Measurements from ENCODE around the gene MADD. TPM values are rescaled to one million over a fixed set of nuclear protein-coding genes. Genes with fewer than 3 reads are reported as not detected.
A peak's percentile ranks its signal among the peaks of the same experiment; 100 is the strongest.

Gene MADD
- total RNA-seq, 1 experiment from 2014 or later = 41.0 TPM

DNA sequence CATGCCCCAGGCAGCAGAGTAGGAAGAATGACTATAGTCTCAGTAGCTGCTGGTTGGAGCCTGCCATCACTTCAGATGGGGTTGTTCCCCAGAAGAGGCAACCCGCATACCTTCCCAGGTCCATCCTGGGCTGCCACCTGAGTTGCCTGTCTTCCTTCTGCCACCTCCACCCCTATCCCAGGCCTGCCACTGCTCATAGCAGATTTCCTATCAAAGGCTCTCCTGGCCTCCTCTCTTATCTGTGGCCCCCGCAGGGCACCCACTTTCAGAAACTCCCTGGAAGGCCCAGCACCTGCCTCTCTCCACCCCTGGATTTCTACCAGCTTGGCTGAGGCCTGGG lies 12.8 kb upstream of the MADD start:
- TF ChIP-seq, protein P1, sequence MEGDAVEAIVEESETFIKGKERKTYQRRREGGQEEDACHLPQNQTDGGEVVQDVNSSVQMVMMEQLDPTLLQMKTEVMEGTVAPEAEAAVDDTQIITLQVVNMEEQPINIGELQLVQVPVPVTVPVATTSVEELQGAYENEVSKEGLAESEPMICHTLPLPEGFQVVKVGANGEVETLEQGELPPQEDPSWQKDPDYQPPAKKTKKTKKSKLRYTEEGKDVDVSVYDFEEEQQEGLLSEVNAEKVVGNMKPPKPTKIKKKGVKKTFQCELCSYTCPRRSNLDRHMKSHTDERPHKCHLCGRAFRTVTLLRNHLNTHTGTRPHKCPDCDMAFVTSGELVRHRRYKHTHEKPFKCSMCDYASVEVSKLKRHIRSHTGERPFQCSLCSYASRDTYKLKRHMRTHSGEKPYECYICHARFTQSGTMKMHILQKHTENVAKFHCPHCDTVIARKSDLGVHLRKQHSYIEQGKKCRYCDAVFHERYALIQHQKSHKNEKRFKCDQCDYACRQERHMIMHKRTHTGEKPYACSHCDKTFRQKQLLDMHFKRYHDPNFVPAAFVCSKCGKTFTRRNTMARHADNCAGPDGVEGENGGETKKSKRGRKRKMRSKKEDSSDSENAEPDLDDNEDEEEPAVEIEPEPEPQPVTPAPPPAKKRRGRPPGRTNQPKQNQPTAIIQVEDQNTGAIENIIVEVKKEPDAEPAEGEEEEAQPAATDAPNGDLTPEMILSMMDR (conservative IDR thresholded peaks at IDR 0.05) = no peak
- H3K9me3 Mint-ChIP-seq = no peaks in the 10 kb centered on the region
- Histone ChIP-seq H3K4ac (ENCODE audit: low read depth, low read length) (no peak overlapping the region), H3K79me1 (ENCODE audit: insufficient read depth, low read depth, low read length, poor library complexity, severe bottlenecking) (no peaks in the 10 kb centered on the region), H3K14ac (ENCODE audit: insufficient read depth, low read length) (peak overlapping the region; percentile 38; the same call in 1 of the 2 replicates), H3K23me2 (ENCODE audit: insufficient read length, low read depth, low read length, poor library complexity, severe bottlenecking) (peaks cover 4% of the 10 kb centered on the region), H3K4me2 (ENCODE audit: insufficient read depth, insufficient read length, low read length) (peak overlapping the region; percentile 54), H3K23ac (ENCODE audit: insufficient read length, low read depth, low read length) (no peak overlapping the region), H3K18ac (ENCODE audit: insufficient read length, low read depth, low read length) (no peak overlapping the region), H4K91ac (ENCODE audit: insufficient read length, low read depth, low read length) (peak overlapping the region; percentile 68), H3K9ac (ENCODE audit: extremely low read depth, insufficient read length, low read length) (no peak overlapping the region), H2AK5ac (ENCODE audit: insufficient read length, low read length) (no peak overlapping the region), H3K9me3 (ENCODE audit: control insufficient read depth, low read depth, low read length) (no peaks in the 10 kb centered on the region), H2BK12ac (ENCODE audit: insufficient read length, low read depth, low read length) (no peak overlapping the region), H2BK15ac (ENCODE audit: low read depth, low read length) (no peak overlapping the region), H4K5ac (ENCODE audit: insufficient read length, low read depth, low read length) (no peak overlapping the region), H3T11ph (ENCODE audit: low read length) (no peak overlapping the region), H2AFZ (ENCODE audit: low read length) (no peak overlapping the region), H3K4me1 (ENCODE audit: insufficient read depth, low read length) (no peaks in the 10 kb centered on the region; the same call in 1 of the 2 replicates), H2BK20ac (ENCODE audit: low read depth, low read length, poor library complexity, severe bottlenecking) (no peak overlapping the region), H2BK5ac (ENCODE audit: insufficient read length, low read length) (no peak overlapping the region), H3K56ac (ENCODE audit: insufficient read length, low read depth, low read length) (no peak overlapping the region), H3K27me3 (ENCODE audit: insufficient read depth, low read length) (no peaks in the 10 kb centered on the region), H3K27ac (ENCODE audit: insufficient read length, low read depth, low read length) (no peak overlapping the region), H4K20me1 (ENCODE audit: control insufficient read depth, insufficient read depth, insufficient read length) (no peaks in the 10 kb centered on the region), H3K79me2 (ENCODE audit: insufficient read depth, low read length) (peaks cover 3% of the 10 kb centered on the region; the same call in 1 of the 2 replicates), H2BK120ac (ENCODE audit: low read depth, low read length, poor library complexity, severe bottlenecking) (no peak overlapping the region), H4K8ac (replicated peaks; ENCODE audit: insufficient read length, low read depth, low read length) (no peak overlapping the region)
- peaks cover 0 to 4% (median 0%) of the 10 kb centered on the region in 3 experiments; a peak in 2 of 7 replicates for H3K36me3 Mint-ChIP-seq (ENCODE audit: insufficient read depth in 1 of 3, low read depth in 3 of 3)
- DNase-seq = no peak
- H3K4me3 Mint-ChIP-seq = peak overlapping the region; percentile 61 to 80; a peak in 4 of 5 replicates
- peak overlapping the region; percentile 91 to 97 (median 96) for H3K27ac Mint-ChIP-seq
- no peaks in the 10 kb centered on the region; the same call in 1 of the 2 replicates for H3K27me3 Mint-ChIP-seq (ENCODE audit: low read depth)
- WGBS (ENCODE audit: extremely low coverage, insufficient read length, low lambda C conversion rate) = no CpG with 5 or more reads among the region's 2 CpGs
- H3K4me1 Mint-ChIP-seq = peaks cover 18 to 25% of the 10 kb centered on the region in 2 experiments
